Astrocyte (in vitro differentiated cells and primary cell): ENCODE results near the gene IL12RB1. TPM values are rescaled to one million over a fixed set of nuclear protein-coding genes. Genes with fewer than 3 reads are reported as not detected.

Experiments
- DNase-seq: peaks from one replicate; pipeline ENCODE4 v3.0.0-alpha.2; 2010; ENCODE audit warnings: low read depth
- FAIRE-seq: peaks from 2 replicates; lab custom pipeline; 2011; peaks lifted over from hg19 to GRCh38; lab: Jason Lieb, UNC
- H2AFZ ChIP-seq: 2 replicates; pipeline ENCODE4 v1.6.0; 2012; ENCODE audit warnings: low read depth, low read length, inconsistent platforms
- H3K27ac ChIP-seq: 2 replicates; pipeline ENCODE4 v1.5.1; 2011; ENCODE audit warnings: low read depth, low read length, inconsistent platforms
- H3K27me3 ChIP-seq: 2 replicates; pipeline ENCODE4 v1.6.0; 2011; ENCODE audit warnings: low read length, inconsistent platforms; ENCODE audit not compliant: insufficient read depth
- H3K36me3 ChIP-seq: 2 replicates; pipeline ENCODE4 v1.5.1; 2011; ENCODE audit warnings: low read length, inconsistent platforms; ENCODE audit not compliant: insufficient read depth
- H3K4me1 ChIP-seq: 2 replicates; pipeline ENCODE4 v1.5.1; 2011; ENCODE audit warnings: low read length, inconsistent platforms; ENCODE audit not compliant: insufficient read depth
- H3K4me2 ChIP-seq: 2 replicates; pipeline ENCODE4 v1.6.0; 2012; ENCODE audit warnings: low read length, inconsistent platforms
- H3K4me3 ChIP-seq: 2 replicates; pipeline ENCODE4 v1.5.1; 2011; ENCODE audit warnings: low read depth, mild to moderate bottlenecking, low read length, inconsistent platforms; ENCODE audit not compliant: insufficient read depth
- H3K79me2 ChIP-seq: 2 replicates; pipeline ENCODE4 v1.6.0; 2012; ENCODE audit warnings: mild to moderate bottlenecking, low read length, inconsistent platforms; ENCODE audit not compliant: insufficient read depth
- H3K9ac ChIP-seq: 2 replicates; pipeline ENCODE4 v1.6.0; 2012; ENCODE audit warnings: mild to moderate bottlenecking, low read length, inconsistent platforms
- H3K9me3 ChIP-seq: 2 replicates; pipeline ENCODE4 v1.5.1; 2012; ENCODE audit warnings: low read depth, mild to moderate bottlenecking, low read length, inconsistent platforms; ENCODE audit not compliant: insufficient read depth
- H4K20me1 ChIP-seq: 2 replicates; pipeline ENCODE4 v1.6.0; 2012; ENCODE audit warnings: low read length, inconsistent platforms; ENCODE audit not compliant: insufficient read depth
- H3K27ac Mint-ChIP-seq: one replicate; pipeline ENCODE4 v1.8.0; 2021; ENCODE audit warnings: mild to moderate bottlenecking, mixed read lengths; ENCODE audit not compliant: unreplicated experiment
- H3K27me3 Mint-ChIP-seq: one replicate; pipeline ENCODE4 v1.8.0; 2021; ENCODE audit warnings: low read depth, mixed read lengths; ENCODE audit not compliant: unreplicated experiment
- H3K36me3 Mint-ChIP-seq: one replicate; pipeline ENCODE4 v1.8.0; 2021; ENCODE audit warnings: low read depth, mixed read lengths; ENCODE audit not compliant: unreplicated experiment
- H3K4me1 Mint-ChIP-seq: one replicate; pipeline ENCODE4 v1.8.0; 2021; ENCODE audit warnings: low read depth, mixed read lengths; ENCODE audit not compliant: unreplicated experiment
- H3K4me3 Mint-ChIP-seq: one replicate; pipeline ENCODE4 v1.8.0; 2021; ENCODE audit warnings: mild to moderate bottlenecking, moderate library complexity, mixed read lengths; ENCODE audit not compliant: unreplicated experiment
- H3K9me3 Mint-ChIP-seq: one replicate; pipeline ENCODE4 v1.8.0; 2021; ENCODE audit warnings: mild to moderate bottlenecking, mixed read lengths; ENCODE audit not compliant: unreplicated experiment
- EZH2 ChIP-seq: IDR thresholded peaks from 2 replicates; pipeline ENCODE4 v1.6.1; 2012; ENCODE audit warnings: mild to moderate bottlenecking, low read length, inconsistent platforms; ENCODE audit not compliant: insufficient read depth
- total RNA-seq: library from RNA; stranded (reverse); gene quantifications from 2 replicates; pipeline ENCODE4 v1.2.1, GENCODE V29; 2021
- TF ChIP-seq, protein P1 (sequence below): IDR thresholded peaks from 2 replicates; pipeline ENCODE4 v1.5.1; 2011; ENCODE audit warnings: low read depth, mild to moderate bottlenecking, inconsistent platforms, low read length, moderate library complexity; ENCODE audit not compliant: insufficient read depth

The IL12RB1 gene
- total RNA-seq, 1 donor from 2014 or later: 0.07 TPM

DNA sequence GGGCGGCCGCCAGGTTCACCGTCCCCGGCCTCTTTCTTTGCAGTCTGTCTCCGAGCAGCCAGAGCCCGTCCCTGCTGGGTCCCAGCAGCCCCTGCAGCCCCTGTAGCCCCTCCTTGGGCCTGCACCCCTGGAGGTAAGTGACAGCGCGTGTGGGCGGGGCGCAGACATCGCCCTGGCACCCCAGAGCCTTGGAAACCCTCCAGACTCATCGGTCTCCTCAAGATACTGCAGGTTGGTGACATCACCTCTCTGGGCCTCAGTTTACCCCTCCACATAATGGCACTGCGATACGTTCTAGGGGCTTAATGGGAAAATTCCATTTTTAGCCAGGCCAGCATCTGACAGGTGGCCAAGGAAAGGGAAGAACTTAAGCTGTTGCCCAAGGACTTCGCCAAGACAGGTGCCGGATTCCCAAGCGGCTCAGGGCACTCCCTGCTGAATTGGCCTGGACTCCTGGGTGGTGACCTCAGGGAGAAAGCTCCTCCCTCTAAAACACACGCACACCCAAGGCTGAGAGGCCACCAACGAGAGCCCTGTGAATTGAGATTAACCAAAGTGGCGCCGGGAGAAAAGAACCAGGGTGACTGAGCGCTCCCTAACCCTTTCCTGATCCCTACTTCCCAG lies 24.0 kb upstream of the IL12RB1 start:
- peak overlapping the region; percentile 92 for H2AFZ ChIP-seq
- H3K79me2 ChIP-seq: no peaks in the 10 kb centered on the region
- H3K4me1 Mint-ChIP-seq: no peaks in the 10 kb centered on the region
- H3K9ac ChIP-seq: peak overlapping the region; percentile 73
- H3K4me1 ChIP-seq: peaks cover 7% of the 10 kb centered on the region
- H3K4me3 ChIP-seq: peak overlapping the region; percentile 58
- FAIRE-seq (no peak), DNase-seq (no peak)
- no peaks in the 10 kb centered on the region for H3K36me3 ChIP-seq
- peak overlapping the region; percentile 70 for H3K4me3 Mint-ChIP-seq
- no peaks in the 10 kb centered on the region for H4K20me1 ChIP-seq
- H3K9me3 ChIP-seq: no peaks in the 10 kb centered on the region
- peaks cover 13% of the 10 kb centered on the region for H3K27me3 ChIP-seq
- no peaks in the 10 kb centered on the region for H3K9me3 Mint-ChIP-seq
- H3K27ac ChIP-seq: no peak overlapping the region
- no peak for TF ChIP-seq EZH2
- TF ChIP-seq, protein P1, sequence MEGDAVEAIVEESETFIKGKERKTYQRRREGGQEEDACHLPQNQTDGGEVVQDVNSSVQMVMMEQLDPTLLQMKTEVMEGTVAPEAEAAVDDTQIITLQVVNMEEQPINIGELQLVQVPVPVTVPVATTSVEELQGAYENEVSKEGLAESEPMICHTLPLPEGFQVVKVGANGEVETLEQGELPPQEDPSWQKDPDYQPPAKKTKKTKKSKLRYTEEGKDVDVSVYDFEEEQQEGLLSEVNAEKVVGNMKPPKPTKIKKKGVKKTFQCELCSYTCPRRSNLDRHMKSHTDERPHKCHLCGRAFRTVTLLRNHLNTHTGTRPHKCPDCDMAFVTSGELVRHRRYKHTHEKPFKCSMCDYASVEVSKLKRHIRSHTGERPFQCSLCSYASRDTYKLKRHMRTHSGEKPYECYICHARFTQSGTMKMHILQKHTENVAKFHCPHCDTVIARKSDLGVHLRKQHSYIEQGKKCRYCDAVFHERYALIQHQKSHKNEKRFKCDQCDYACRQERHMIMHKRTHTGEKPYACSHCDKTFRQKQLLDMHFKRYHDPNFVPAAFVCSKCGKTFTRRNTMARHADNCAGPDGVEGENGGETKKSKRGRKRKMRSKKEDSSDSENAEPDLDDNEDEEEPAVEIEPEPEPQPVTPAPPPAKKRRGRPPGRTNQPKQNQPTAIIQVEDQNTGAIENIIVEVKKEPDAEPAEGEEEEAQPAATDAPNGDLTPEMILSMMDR: no peak
- peaks cover 8% of the 10 kb centered on the region for H3K27me3 Mint-ChIP-seq
- peaks cover 2% of the 10 kb centered on the region for H3K36me3 Mint-ChIP-seq
- H3K27ac Mint-ChIP-seq: no peak overlapping the region
- H3K4me2 ChIP-seq: peak overlapping the region; percentile 95

DNA sequence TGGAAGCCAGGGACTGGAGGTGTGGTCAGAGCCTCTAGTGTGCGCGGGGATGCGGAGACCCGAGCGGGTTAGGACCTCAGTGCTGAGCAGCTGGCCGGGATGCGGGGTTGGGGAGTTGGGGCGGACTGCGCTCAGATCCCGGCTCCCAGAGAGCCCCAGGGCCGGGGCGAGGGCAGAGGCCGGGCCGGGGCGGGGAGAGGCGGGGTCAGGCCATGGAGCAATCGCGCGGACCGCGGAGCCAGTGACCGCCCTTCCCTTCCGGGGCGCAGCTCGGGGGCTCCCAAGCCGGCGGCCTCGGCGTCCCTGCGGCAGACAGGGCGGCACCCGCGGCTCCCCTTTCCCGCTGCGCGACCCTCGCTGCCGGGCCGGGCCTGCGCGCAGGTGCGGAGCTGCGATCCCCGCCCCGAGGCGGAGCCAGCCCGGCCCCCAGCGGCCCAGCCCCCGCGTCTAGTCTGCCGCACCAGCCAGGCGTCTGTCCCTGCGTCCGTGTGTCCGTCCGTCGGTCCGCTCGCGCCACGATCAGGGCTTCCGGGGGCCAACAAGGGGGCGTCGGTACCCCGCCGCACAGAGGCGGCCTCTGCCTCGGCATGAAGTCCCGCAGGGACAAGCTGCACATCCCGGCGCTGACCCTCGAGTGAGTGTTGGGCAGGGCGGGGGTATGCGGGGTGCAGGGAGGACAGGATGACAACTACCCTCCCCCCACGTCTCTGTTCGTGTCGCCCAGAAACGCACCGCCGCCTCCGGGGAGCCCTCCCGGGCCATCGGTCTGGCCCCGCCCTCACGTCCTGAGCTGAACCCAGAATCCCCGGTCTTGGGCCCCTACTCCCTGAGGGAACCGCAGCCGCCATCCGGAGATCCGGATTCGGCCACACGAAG lies 23.2 kb upstream of the IL12RB1 start:
- Mint-ChIP-seq H3K36me3 (no peaks in the 10 kb centered on the region), H3K27me3 (peaks cover 8% of the 10 kb centered on the region), H3K9me3 (no peaks in the 10 kb centered on the region), H3K27ac (peak overlapping the region; percentile 41), H3K4me1 (no peaks in the 10 kb centered on the region), H3K4me3 (peak overlapping the region; percentile 79)
- peak overlapping the region; percentile 73 for H3K9ac ChIP-seq
- peak overlapping the region; percentile 92 for H2AFZ ChIP-seq
- peak overlapping the region; percentile 58 for H3K4me3 ChIP-seq
- no peaks in the 10 kb centered on the region for H3K79me2 ChIP-seq
- peak overlapping the region; percentile 95 for H3K4me2 ChIP-seq
- peaks cover 13% of the 10 kb centered on the region for H3K27me3 ChIP-seq
- no peaks in the 10 kb centered on the region for H3K36me3 ChIP-seq
- H4K20me1 ChIP-seq: no peaks in the 10 kb centered on the region
- FAIRE-seq (no peak), DNase-seq (no peak)
- H3K4me1 ChIP-seq: peaks cover 7% of the 10 kb centered on the region
- TF ChIP-seq EZH2: peak; percentile 67
- TF ChIP-seq, protein P1: no peak
- no peaks in the 10 kb centered on the region for H3K9me3 ChIP-seq
- no peak overlapping the region for H3K27ac ChIP-seq
